Right lobe of liver (tissue), 4 donors: ENCODE data around the gene ENPP7.

Experiments used
- CTCF ChIP-seq, 4 donors: fragments of 200-600 bp in 3 of 4; fragments of 450-650 bp in 1 of 4; IDR thresholded peaks; one replicate each; pipeline versions ENCODE4 v1.5.1 to v1.8.0; 2016 to 2022; ENCODE audit warnings: antibody characterized with exemption in 4 of 4, mild to moderate bottlenecking in 2 of 4
- POLR2A ChIP-seq: fragments of 450-650 bp; IDR thresholded peaks from one replicate; pipeline ENCODE4 v1.6.1; 2017; ENCODE audit warnings: antibody characterized with exemption, mild to moderate bottlenecking
- donor health status: DM: no; HTN: no; CAD: no.
- donor health status: DM: no; HTN: no; CAD: no.
- donor health status: DM: no; HTN: yes; CAD: no.

- no peak for TF ChIP-seq POLR2A
- TF ChIP-seq CTCF (IDR thresholded peaks at IDR 0.05) = no peak
Observed at GRCh38 chr17:79705674-79706073, 25.1 kb upstream of the ENPP7 start.
